Stimulated activated naive CD4-positive, alpha-beta T cell (primary cell): Measurements from ENCODE around the gene ARHGEF17.
"Not testable (repeated sequence)": the region's sequence is repeated elsewhere in the genome, so short reads cannot be mapped to it uniquely, and the experiment has no call there.

Experiments used
- DNase-seq, 6 experiments: peaks; one replicate each; lab custom pipeline; 2025; lab: John Stamatoyannopoulos, UW

Gene ARHGEF17, protein sequence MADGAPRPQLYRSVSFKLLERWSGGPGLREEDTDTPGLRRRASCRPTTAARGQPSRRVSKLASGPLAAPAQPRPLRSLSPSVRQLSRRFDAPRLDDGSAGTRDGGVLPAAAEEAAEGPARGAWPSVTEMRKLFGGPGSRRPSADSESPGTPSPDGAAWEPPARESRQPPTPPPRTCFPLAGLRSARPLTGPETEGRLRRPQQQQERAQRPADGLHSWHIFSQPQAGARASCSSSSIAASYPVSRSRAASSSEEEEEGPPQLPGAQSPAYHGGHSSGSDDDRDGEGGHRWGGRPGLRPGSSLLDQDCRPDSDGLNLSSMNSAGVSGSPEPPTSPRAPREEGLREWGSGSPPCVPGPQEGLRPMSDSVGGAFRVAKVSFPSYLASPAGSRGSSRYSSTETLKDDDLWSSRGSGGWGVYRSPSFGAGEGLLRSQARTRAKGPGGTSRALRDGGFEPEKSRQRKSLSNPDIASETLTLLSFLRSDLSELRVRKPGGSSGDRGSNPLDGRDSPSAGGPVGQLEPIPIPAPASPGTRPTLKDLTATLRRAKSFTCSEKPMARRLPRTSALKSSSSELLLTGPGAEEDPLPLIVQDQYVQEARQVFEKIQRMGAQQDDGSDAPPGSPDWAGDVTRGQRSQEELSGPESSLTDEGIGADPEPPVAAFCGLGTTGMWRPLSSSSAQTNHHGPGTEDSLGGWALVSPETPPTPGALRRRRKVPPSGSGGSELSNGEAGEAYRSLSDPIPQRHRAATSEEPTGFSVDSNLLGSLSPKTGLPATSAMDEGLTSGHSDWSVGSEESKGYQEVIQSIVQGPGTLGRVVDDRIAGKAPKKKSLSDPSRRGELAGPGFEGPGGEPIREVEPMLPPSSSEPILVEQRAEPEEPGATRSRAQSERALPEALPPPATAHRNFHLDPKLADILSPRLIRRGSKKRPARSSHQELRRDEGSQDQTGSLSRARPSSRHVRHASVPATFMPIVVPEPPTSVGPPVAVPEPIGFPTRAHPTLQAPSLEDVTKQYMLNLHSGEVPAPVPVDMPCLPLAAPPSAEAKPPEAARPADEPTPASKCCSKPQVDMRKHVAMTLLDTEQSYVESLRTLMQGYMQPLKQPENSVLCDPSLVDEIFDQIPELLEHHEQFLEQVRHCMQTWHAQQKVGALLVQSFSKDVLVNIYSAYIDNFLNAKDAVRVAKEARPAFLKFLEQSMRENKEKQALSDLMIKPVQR (N-terminal part only)

DNA sequence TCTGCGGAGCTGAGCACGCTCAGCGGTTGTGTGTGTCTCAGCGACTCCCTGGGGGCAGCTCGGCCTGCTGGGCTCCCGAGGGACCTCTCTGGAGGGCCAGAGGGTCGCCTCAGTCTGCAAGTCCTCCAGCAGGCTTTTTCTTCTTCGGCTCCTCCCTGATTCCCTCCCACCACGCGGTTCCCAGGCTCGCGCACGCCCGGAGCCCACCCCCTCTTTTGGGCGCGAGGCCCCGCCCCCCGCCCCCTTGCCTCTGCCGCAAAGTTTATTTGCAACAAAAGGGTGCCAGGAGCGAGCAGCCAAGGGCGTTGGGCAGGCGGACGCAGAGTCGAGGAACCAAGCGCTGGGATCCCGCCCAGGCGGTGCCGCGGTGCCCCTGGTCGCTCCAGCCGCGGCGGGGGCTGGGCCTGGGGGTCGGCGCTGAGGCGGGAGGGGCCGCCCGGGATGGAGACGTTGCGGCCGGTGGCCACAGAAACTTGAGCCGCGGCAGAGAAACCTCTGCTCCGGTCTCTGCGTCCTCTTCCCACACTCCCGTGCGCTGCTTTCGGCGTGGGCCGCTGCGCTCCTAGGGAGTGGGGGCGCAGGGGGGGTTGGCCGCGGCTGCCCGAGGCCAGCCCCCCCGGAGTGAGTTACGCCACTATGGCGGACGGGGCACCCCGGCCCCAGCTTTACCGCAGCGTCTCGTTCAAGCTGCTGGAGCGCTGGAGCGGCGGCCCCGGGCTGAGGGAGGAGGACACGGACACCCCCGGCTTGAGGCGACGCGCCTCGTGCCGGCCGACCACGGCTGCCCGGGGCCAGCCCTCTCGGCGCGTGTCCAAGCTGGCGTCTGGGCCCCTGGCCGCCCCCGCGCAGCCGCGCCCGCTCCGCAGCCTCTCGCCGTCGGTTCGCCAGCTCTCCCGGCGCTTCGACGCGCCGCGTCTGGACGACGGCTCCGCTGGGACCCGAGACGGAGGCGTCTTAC is at the start of gene ARHGEF17:
Gene ARHGEF17 (plus strand): TSS at position 274 of the 958 bp plus-strand sequence. CDS start 363 bp downstream, at position 637.
- DNase-seq: peak; percentile 12 to 65 (median 44)

DNA sequence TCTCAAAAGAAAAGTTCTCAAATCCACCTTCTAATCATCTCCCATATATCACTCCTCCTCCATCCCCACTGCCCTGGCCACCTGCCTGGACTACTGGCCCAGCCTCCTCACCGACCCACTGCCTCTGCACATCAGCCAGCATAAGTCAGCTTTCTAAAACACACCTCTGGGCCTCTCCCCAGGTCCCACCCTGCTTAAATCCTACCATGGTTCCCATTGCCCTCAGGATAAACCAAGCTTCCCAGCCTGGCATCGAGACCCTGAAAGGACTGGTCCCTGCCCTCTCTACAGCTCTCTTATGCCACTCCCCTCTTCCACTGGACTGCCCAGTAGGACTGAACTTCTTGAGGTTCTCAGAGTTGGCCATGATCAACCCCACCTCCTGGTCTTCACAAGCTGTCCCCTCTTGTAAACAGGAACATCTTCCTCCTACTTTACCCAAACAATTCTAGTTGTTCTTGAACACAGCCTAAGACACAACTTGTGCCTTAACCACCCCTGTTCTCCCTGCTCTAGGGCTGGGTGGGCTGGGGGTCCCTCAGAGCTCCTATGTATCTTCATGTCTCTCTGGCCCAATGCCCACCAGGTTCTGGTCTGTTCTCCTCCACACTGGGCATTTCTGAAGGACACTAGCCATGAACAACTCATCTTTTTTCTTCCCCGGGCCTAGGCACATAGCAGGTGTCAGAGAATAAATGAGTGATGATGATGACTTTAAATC is 48.5 kb upstream of the ARHGEF17 start:
- no peak for DNase-seq

DNA sequence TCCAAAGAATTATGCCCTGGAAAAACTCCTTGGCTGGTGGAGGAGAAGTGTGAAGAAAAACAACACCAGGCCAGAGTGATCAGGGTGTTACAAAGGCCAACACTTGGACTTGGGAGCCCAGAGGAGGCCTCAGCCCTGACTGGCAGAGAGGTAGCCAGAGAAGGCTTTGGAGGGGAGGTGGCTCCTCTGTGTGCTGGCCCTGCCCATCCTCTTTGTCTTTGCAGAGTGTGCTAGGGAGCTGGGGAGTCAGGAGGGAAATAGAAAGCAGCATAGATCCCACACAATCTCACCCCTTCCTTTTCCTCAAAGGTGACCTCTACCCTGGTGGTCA is 48.0 kb upstream of the ARHGEF17 start:
- DNase-seq: no peak

DNA sequence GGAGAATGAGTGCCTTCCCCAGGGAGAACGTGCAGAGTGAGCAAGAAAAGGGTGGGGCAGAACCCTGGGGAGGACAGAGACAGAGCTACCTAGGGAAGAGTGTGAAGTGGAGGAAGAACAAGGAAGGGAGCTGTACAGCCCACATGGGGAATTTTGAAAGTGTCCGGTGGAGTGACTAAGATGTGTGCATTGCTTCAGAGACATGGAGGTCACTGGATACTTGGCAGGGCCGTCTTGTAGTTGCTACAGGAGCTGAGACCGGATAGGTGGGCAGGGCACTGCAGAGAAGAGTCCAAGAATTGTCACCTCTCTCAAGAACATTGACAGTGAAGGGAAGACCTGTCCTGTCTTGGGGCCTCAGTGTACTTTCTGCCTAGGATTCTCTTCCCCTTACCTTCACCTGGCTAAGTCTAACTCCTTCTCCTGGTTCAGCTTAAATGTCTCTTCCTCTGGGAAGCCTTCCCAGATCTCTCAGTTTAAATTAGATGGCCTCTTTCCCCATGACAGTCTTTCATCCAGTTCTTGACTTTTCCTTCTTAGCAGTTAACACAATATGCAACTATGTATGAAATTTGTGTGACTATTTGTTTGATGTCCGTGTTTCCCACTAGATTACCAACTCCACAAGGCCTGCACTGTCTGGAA is 45.1 kb upstream of the ARHGEF17 start:
- DNase-seq: no peak

DNA sequence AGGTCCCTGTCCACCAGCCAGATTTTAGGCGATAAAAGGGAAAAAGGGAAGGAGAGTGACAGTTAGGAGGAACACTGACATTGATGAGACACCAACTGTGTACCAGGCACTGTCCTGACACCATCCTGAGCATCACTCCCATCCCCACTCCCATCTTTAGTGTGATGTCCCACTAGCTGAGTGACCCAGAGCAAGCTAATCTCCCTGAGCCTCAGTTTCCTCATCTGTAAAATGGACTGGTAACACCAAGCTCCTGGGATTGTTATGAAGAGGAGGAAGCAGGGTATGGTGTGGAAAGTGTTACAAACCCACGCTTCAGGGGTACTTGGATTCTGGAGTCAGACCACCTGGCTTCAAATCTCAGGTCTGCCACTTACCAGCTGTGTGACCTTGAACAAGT is 44.4 kb upstream of the ARHGEF17 start:
- no peak for DNase-seq

DNA sequence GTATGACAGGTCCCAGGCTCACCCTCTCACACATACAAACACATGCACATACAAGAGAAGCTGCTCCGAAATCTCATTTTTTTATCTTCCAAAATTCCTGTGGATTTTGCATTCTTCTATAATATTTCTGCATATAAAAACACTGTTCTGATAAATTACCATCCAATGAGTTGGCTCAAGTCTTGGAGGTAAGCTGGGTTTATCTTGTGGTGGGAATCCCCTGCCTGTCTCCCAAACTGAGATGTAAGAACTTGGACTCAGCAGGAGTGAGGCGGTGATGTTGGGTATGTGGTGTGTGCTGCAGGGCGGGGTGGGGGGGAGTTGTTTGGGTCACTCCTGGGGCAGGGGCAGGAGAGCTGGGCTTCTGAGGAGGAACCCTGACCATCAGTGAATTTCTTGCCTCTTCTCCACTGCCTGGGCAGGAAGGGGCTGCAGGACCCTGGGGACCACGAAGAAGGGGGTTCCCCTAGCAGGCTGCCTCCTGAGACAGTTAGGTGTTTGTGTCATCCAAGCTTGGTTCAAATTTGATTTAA is 42.7 kb upstream of the ARHGEF17 start:
- DNase-seq: no peak

DNA sequence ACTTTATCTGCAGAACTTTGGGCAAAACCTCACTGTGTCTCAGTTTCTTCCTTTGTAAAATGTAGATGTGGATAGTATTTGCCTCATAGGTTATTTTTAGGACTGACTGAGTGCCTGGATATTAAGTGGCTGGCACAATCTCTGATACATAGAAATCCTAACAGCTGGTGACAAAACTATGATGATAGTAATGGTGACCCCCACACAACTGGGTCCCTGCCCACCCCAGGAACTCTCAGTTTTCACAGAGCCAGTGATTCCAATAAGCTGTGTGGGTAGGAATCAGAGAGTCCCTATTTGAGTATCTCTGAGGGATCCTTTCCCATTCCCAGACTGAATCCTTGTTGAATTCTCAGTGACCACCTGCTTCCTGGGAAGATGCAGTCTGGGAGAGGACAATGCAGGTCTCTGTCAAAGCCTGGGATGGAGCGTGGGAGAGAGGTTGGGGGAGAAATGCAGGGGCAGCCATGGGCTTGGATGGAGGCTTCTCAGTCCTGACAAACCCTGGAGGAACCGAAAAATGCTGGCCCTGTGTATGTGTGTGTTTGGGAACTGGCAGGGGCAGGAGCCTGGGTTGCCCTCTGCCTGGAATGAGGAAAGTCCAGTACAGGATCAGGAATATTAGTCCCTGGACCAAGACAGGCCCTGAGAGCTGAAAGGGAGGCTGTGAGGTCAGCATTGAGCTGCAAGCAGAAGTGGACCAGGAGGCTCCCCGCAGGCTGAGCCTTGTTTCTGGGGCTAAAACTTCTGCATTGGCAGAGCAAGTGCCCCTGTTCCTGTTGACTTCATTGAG is 42.0 kb upstream of the ARHGEF17 start:
- no peak for DNase-seq

DNA sequence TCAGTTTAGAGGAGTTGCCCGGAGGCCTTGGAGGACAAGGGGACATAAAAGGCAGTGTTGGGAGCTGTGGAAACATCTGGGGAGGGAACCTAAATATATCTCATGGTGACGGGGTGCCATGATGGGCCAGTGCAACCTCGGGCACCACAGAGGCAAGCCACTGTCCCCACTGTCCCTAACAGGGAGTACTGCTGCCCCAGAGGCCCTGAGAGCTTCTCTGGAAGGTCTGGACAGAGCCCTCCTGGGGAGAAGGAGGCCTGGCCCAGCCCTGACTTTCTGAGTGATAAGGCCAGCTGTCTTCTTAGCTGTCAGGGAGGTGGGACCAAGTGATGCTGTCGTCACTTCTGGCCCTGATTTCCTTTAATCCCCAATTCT is 41.4 kb upstream of the ARHGEF17 start:
- DNase-seq: no peak

DNA sequence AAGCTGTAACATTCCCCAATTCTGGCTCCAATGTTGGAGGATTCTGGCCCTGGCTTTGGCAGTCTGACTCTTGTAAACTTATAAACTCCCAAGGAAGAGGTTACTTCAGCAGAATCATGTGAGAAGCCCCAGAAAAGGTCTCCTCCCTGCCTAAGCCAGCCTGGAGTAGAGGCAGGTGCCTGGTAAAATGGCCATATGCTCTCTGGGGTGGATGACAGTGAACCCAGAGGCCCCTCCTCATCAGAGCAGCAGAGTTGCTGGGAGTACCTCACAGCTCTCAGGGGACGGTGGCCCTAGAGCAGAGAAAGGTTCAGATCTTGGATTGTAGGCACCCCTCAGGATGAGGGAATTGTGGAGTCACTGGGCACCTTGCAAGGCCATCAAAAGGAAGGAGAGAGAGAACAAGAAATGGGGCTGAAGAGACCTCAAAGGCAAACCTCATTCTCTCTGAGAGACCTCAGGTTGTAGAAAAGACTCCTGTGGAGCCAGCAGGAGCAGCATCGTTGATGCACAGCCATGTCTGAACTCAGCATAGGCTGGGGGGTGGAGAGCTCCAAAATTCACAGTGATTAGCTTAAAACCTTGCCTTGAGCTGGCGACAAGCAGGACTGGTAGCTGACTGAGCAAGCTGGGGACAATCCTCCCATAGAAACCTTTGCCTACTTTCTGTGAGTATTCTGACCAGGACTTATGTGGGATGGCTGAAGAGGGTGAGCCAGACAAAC is 40.8 kb upstream of the ARHGEF17 start:
- DNase-seq: no peak

DNA sequence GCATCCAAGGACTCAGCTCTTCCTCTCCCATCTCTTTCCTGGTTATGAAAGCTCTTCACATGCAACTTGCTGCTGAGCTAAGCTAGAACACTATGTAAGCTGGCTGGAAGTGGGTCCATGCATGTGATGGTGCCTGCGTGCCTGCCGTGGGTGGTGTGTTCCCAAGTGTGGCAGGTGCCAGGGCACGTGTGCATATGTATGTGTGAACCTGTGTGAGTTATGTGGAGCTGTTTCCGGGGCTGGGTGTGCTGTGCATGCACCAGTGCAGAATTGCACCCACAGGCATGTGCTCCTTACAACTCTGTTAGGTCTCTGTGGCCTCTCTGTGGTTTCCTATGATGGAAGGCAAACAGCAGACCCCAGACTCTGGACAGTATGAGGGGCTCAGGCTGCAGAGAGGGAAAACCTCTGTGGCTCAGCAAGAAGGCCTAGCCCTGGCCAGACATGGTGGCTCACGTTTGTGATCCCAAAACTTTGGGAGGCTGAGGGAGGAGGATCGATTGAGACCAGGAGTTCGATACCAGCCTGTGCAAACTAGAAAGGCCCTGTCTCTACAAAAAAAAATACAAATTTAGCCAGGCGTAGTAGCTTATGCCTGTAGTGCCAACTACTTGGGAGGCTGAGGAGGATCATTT is 40.1 kb upstream of the ARHGEF17 start:
- DNase-seq: no peak

DNA sequence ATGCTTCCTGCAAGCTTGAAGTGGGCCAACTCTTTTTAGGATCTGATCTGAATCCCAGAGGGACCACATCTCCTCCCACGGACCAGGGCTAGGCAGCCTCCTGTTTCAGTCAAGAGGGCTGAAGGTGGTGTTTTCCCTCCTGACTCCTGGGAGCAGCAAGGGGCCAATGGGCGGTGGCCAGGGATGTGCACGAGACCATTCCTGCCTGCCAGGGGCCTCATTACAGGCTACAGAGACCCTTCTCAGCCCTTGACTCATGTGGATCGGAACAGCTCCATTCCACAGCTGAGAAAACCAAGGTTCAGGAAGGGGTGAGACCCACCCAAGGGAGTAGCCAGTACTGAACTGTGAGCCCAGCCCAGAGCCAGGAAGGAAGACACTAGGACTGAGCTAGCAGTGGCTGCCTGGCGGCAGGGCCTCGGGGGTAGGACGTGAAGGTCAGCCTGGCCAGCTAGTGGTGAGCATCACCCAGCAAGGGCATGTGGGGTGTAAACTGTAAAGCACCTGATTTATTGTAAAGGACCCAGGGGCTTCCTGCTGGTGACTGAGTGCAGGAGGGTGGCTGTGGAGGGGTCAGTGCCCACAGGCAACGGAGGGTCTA is 39.3 kb upstream of the ARHGEF17 start:
- no peak for DNase-seq

DNA sequence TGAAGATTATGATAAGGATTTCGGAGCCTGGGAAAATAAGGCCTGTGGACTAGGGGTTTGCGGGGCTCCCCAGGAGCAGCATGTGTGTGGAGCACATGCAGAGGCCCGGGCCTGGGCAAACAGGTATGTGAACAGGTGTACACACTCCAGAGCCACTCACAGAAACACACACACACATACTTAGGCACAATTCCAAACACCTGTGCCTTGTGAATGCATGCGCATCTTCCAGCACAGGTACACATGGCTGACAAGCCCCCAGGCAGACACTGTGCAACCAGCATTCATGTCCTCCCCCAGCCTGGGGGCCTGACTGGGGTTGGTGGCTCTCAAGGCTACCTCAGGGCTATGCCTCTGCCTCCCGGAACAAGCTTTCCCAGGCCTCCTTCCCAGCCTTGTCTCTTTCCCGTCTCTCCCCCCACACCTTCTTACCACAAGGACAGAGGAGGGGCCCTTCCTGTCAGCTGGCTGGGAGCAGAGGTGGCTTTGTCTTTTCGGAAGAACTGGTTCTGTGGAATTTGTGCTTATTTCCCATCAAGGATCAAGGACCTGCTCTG is 38.5 kb upstream of the ARHGEF17 start:
- no peak for DNase-seq

DNA sequence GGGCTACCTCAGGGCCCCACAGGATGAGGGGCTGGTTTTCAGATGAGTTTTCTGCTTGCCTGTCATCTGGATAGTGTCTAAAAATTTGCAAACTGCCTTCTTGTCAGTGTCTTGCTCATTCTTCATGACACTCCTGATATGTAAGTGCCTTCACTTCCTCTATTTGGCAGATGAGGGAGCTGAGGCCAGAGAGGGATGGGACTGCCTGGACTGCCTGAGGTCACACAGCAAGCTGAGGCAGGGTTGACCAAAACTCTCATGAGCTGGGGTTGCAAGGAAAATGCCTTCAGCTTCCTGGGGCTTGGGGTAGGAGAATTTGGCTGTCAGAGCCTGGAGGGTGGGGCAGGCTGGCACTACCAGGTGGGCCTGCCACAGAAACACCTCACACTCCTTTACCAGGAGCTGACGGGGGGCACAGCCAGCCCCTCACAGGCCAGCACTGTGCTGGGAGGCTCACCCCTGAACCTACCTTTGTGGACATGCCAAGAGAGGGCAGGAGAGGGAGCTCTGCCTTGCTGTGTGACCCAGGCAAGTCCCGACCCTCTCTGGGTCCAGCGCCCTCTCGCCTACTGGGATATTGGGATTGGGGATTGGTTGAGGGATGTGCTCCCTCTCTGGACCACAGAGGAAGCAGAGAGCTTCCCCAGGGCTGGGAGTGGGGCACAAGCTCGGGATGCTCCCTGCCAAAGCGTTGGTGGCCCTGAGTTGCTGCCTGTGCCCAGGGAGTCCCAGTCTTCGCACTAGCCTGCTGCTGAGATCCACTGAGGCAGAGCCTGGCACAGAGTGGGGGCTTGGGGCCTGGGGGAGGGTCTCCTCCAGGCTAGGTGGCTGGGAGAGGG is 37.8 kb upstream of the ARHGEF17 start:
- no peak for DNase-seq

DNA sequence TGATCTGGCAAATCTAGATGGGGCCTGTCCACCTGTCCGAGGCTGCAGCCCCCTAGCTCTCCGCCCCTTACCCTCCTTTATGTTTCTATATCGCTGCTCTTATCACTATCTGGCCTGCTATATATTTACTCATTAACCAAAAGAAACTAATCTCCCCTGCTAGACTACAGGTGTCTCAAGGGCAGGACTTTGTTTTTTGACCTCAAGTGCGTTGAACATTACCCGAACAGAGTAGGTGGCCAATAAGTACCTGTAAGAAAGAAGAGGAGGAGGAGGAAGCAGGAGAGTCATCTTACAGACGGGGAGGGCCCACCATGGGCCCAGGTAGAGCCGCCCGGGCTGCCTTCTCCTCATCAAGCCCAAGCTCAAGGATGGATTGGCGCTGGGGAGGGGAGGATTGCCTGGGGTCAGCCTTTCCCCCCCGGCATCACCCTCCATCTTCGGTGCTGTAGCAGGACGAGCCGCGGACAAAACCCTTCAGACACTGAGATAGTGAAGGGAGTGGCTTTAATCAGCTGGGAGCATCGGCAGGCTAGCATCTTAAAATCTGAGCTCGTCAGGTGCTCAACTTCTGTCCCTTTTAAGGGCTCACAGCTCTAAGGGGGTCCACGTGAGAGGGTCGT is 37.1 kb upstream of the ARHGEF17 start:
- DNase-seq: no peak

DNA sequence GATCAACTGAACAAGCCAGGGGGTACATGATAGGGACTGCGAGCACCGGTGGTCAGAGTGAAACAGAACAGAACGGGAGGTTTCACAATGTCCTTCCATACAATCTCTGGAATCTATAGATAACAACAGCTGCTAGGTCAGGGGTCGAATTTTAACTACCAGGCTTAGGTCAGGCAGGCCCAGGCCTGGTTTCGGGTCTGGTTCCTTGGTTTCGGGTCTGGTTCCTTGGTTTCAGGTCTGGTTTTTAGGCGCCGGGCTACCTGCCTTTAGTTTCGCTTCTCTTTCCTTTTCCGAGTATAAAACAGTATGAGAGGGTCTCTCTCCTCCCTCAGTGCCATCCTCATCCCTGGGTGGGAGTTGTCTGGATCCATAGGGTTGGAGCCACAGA is 36.6 kb upstream of the ARHGEF17 start:
- not testable (repeated sequence) for DNase-seq
